LHCN-M2 (cell line): Measurements from ENCODE around the gene ETV7. TPM values are rescaled to one million over a fixed set of nuclear protein-coding genes. Genes with fewer than 3 reads are reported as not detected.

Experiments
- DNase-seq: peaks from one replicate; pipeline ENCODE4 v3.0.0-alpha.2; 2012; ENCODE audit warnings: low read depth
- total RNA-seq: library from RNA; depleted of rRNA; stranded (reverse); fragments of >200 nt; gene quantifications from 2 replicates; pipeline ENCODE4 v1.2.3, GENCODE V29; 2014

ETV7 gene
- total RNA-seq, 1 experiment from 2014 or later: 0.17 TPM

GRCh38 chr6:36384095-36384494 is 3.4 kb downstream of the ETV7 start:
- no peak for DNase-seq

- no peak for DNase-seq
These were observed 3.9 kb downstream of the ETV7 start for GRCh38 chr6:36383606-36384005.

- DNase-seq: no peak
These were observed 4.5 kb downstream of the ETV7 start for GRCh38 chr6:36382976-36383375.

DNA sequence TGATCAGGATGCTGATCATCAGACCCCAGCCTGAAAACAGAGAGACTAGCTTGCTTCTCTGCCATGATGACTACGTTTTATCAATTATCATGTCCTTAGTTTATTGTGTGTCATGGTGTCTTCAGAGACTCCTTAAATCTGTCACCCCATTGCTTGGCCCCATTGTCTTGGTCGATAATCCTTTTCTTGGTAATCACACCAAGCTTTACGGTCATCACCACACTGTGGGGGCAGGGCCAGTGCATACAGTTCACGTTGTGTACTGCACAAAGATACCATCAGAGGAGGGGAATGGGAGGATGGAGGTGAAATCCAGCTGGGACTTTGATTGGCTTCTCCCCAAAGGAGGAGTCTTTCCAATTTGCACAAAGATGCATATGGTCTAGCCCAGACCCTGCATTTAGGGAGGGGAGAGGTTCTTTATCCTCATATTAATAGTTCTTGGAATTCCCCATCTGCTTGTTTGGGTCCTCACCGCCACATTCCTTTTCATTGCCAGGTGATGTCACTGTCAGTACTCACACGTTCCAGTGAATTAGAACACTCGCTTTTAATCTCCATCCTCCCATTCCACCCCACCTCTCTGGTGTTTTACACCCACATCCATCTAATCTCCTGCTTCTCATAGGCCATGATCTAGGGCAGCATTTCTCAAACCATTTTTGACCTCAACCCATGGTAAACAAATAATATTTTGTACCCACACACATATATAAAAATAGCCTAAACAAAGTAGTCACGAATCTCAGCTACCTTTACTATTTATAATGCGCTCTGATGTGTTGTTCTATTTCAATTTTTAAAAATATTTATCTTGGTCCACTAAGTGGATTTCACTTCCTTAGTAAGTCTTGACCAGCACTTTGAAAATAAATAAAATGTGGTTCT is 5.7 kb downstream of the ETV7 start:
- DNase-seq: no peak

- DNase-seq: no peak
These were observed 7.3 kb downstream of the ETV7 start for GRCh38 chr6:36380166-36380565.

DNA sequence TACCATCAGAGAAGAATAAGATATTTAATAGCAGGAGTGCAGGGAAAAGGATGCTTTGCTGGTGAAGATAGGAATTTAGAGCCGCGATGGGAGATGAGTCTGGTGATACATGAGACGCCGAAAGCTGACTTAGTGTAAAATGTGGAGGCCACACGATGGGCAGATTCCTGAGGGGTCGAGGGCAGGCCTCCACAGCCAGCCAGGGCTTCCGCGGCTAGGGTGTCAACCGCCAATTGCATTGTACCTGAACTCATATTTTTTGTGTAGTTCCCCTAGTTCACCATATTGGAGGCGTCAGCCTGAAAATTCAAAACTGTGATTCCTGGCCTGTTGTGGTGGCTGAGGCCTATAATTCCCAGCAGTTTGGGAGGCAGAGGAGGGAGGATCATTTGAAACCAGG is 8.5 kb downstream of the ETV7 start:
- no peak for DNase-seq

DNA sequence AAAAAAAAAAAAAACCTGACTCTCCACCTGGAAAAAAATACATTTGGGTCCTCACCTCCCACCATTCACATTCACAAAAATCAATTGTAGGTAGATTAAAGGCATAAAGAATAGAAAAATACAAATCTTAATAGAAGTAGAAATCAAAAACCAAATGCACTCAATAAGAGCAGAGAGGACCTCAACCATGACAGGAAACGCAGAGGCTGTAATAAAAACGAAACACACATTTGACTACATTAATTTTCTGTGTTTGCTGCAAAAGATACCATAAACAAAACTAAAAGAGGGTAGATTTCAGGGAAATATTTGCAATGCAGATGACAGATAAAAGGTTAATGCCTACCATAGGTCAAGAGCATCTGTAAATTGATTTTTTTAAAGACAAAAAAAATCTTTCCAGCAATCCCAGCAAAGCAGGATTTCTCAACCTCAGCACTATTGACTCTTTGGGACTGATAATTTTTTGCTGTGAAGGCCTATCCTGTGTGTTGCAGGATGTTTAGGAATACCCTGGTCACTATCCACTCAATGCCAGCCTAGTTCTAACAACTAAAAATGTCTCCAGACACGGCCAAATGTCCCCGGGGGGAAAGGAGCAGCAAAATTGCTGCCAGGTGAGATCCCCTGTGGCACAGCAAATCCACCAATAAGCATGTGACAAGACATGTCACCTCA is 9.1 kb downstream of the ETV7 start:
- no peak for DNase-seq

DNA sequence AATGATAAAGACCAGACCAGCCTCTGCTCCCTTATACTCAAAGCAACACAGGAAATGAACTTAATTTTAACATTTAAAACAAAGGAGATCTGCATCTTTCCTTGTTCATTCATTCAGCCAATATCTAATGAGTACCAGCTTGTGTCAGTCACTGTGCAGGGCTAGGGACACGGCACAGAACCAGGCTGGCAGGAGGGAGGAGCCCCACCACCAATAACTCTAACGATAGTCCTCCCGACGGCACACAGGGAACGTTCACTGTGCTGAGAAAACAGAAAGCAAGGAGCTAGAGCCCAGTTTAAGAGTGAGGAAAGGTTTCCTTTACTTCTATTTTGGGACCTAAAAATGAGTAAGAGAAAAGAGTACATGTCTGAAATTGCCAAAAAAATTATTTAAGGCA is 9.9 kb downstream of the ETV7 start:
- no peak for DNase-seq

- no peak for DNase-seq
These were observed 10.7 kb downstream of the ETV7 start for GRCh38 chr6:36376742-36377141.

DNA sequence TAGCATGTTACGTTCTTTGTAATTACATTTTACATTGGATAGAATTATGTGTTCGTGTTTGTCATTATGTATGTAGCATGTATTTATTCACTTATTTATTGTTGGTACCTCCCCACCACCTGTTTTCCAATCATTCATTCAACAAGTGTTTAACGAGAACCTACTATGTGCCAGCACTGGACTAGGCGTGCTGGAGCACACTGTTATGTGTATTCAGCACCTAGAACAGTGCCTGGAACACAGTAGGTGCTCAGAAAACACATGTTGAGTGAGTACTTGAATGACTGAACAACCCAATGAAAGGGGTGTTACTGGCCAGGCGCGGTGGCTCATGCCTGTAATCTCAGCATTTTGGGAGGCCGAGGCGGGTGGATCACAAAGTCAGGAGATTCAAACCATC is 11.3 kb downstream of the ETV7 start:
- DNase-seq: no peak

- no peak for DNase-seq
These were observed 11.8 kb downstream of the ETV7 start for GRCh38 chr6:36375644-36376155.

DNA sequence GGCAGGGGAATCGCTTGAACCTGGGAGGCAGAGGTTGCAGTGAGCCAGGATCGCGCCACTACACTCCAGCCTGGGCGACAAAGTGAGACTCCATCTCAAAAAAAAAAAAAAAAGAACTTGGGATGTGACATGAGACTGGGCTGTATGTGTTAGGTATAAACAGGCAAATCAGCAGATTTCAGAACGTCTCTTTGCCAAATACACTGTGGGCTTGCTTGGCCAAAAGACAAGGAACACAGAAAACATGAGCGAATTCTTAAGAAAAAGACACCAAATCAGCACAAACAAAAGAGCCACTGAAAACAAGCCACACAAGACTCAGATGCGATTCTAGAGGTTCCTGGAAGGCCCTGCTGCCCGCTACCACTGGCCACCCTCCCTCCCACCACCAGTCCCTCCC is 12.5 kb downstream of the ETV7 start:
- no peak for DNase-seq

- no peak for DNase-seq
These were observed 13.3 kb downstream of the ETV7 start for GRCh38 chr6:36374194-36374593.

- no peak for DNase-seq
These were observed 14.0 kb downstream of the ETV7 start for GRCh38 chr6:36373368-36374019.

DNA sequence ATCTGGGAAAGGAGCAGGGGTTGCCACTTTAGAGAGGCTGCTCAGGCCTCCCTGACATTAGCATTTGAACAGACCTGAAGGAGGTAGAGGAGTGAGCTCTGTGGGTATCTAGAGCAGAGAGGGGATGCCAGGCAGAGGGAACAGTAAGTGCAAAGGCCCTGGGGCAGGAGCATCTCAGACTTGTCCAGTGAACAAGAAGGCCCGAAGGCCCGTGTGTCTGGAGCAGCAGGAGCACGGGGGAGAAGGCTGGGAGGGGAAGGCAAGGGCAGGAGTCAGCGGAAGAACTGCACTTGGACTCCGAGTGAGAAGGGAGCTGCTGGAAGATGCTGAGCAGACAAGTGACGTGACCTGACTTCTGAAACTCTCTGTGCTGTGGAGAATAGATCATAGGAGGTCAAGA is 15.4 kb downstream of the ETV7 start:
- DNase-seq: no peak

DNA sequence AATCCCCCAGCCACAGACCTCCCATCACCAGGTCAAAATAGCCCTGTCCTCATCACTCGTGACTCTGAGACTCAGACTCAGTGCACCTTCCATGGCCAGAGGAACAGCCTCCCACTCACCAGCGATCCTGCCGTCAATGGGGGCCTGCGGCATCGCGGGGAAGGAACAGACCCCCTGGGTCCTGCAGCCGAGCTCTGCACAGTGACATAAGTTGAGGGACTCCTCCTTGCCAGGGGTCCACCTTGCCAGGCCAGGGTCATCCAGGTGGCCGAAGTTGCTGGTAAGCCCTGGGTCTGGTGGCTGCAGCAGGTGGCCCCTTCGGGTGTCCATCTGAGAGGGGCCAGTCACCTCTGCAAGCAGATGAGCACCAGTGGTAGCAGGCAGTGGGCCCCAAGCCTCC is 16.3 kb downstream of the ETV7 start:
- DNase-seq: no peak

- no peak for DNase-seq
These were observed 16.8 kb downstream of the ETV7 start for GRCh38 chr6:36370638-36371037.

DNA sequence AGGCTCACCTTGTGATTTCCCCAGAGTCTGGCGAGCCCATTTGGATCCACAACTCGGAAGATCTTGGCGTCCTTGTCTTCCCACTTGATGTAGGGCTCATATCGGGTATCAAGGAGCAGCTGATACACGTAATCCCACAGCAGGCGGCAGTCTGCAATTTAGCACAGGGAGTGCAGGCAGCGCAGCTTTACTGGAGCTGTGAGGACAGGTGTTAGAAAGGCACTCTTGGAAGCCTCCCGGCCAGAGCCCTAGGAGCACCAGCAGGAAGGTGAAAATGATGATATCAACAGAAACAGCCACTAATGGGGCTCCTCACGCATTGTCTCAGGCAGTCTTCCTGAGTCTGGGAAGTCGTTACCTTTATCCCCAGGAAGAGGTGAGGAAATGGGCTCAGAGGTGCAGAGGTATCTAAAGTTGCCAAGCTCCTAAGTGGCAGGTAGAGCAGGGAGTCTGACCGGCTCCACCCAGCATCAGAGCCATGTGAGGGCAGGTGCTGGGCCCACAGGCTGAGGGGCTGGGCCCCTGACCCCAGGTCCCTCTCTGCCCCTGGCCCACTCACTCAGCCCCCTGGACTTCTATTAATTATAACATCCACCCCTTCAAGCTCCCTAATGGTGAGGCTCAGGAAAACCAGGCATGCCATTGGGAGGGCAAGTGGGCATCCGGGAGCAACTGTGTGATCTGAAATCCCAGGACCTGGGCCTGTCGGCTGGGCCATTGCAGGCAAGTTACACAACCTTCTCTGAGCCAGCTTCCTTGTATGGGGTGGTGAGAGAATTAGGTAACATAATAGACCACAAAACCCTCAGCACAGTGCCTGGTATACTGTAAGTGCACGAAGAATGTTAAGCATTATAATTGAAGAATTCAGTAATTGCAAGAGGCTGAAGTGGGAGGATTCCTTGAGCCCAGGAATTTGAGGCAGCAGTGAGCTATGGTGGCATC is 18.3 kb downstream of the ETV7 start:
- peak; percentile 56 for DNase-seq

DNA sequence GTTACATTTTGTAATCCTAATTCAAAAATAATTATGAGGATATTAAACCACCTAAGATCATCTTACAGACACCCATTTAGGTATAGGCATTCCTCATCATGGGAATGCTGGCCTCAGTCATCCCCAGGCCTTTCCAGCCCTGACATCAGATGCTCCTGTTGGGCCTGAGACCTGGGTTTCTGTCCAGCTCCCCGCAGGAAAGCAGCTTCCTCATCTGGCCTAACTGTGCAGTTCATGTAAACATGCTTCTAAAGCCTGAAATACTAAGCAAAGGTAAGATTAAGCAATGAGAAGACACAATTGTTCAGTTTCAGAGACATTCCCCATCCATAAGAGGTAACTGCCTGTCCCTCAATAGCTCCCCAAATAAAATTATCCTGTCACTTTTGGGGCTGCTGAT is 19.0 kb downstream of the ETV7 start:
- no peak for DNase-seq

DNA sequence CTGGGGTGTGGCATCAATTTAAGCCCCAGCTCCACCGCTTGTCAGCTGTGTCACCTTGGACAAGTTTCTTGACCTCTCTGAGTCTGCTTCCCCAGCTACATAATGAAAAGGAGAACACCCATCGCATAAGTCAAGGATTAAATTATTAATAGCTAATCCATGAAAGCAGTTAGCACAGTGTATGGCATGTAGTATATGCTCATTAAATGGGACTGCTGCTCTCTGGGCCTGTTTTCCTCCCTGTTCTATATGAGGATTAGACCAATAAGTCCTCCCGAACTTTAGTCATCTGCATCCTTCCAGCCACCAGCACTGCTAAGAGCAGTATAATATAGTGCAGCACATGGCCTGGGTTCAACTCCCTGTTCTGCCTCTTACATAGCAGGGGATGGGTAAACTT is 19.7 kb downstream of the ETV7 start:
- no peak for DNase-seq
